ENCODE data around the gene ASMTL.

- no peak for TF ChIP-seq CTCF (optimal IDR thresholded peaks at IDR 0.05 in 1 of 3, IDR thresholded peaks at IDR 0.05 in 1 of 3, conservative IDR thresholded peaks at IDR 0.05 in 1 of 3; ENCODE audit: extremely low read depth in 1 of 3, insufficient read depth in 2 of 3, low read length in 3 of 3)
- TF ChIP-seq EZH2 (IDR thresholded peaks at IDR 0.05; ENCODE audit: low read length) = no peak
These were observed 7.9 kb downstream of the ASMTL start for GRCh38 chrX:1444561-1445500.
